ENCODE data around the gene D2HGDH. TPM values are rescaled to one million over a fixed set of nuclear protein-coding genes. Genes with fewer than 3 reads are reported as not detected.

Gene D2HGDH
- total and polyA plus RNA-seq, 7 experiments from 2014 or later, result 3.5 to 49.8 (median 32.5) TPM

DNA sequence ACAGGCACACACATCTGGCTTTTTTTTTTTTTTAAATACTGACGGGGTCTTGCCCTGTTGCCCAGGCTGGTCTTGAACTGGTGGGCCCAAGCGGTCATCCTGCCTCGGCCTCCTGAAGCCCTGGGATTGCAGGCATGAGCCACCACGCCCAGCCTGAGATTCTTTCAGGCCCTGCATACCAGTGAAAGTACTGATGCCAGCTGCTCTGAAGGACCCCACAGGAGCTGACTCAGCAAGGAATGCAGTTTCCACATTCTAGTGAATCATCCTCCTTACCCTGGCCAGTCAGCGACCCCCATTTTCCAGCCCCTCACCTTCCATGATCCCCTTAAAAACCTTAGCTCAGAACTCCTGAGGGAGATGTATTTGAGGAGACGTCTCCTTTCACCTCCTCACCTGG, 42.0 kb upstream of the D2HGDH start:
- ATAC-seq (no peak), DNase-seq (no peak)
- POLR2A ChIA-PET, result no interaction called here
- Histone ChIP-seq H3K4me3 (ENCODE audit: low read length) (no peak overlapping the region), H3K27ac (ENCODE audit: low read depth, low read length) (no peak overlapping the region), H3K27me3 (ENCODE audit: control insufficient read depth in 2 of 2, insufficient read depth in 2 of 2, low read length in 2 of 2) (no peaks in the 10 kb centered on the region), H3K9me3 (ENCODE audit: control insufficient read depth in 2 of 3, low read length in 3 of 3) (no peaks in the 10 kb centered on the region), H3K4me1 (ENCODE audit: control insufficient read depth in 2 of 2, insufficient read depth in 2 of 2, low read length in 2 of 2) (peaks cover 8 to 10% of the 10 kb centered on the region in 2 donors), H3K36me3 (ENCODE audit: control insufficient read depth in 2 of 3, insufficient read depth in 3 of 3, low read length in 3 of 3) (peaks cover 0 to 45% (median 0%) of the 10 kb centered on the region in 3 experiments)
- Mint-ChIP-seq H3K27ac (peak overlapping the region in 2 of 9 donors; percentile 31 to 33), H3K4me1 (peaks cover 4 to 24% (median 19%) of the 10 kb centered on the region in 7 donors), H3K27me3 (no peaks in the 10 kb centered on the region), H3K9me3 (no peaks in the 10 kb centered on the region), H3K4me3 (peak overlapping the region in 1 of 10 donors; percentile 5), H3K36me3 (peaks cover 0 to 12% (median 3%) of the 10 kb centered on the region in 5 donors)
- CTCF ChIA-PET, result interaction anchor here (0.6 kb wide), 1 partner anchor 625 kb away, joined by 4 read pairs; no protein-coding TSS in a partner anchor
- intact Hi-C loops (cut with micrococcal nuclease), result no loop called here

DNA sequence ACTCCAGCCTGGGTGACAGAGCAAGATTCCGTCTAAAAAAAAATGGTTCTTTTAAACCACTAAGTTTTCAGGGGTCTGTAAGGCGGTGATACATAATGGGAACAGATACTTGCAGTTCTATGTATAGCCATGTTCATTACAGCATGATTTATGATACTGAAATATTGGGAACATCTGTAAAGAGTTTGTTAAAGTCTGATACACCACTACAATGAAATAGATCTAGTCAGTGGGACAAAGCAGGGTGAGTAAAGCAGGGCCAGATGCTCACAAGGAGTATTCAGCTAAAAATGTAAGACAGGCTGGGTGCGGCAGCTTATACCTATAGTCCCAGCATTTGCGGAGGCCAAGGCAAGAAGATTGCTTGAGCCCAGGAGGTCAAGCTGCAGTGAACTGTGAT, 38.8 kb upstream of the D2HGDH start:
- peak overlapping the region in 1 of 9 donors; percentile 43 for H3K27ac Mint-ChIP-seq
- POLR2A ChIA-PET, result interaction anchor here (1.0 kb wide), 1 partner anchor 9 kb away, joined by 3 read pairs; the partner anchor contains the start of gene DTYMK
- Histone ChIP-seq H3K36me3 (ENCODE audit: control insufficient read depth in 2 of 3, insufficient read depth in 3 of 3, low read length in 3 of 3) (peaks cover 0 to 30% (median 0%) of the 10 kb centered on the region in 3 experiments), H3K4me3 (ENCODE audit: low read length) (no peak overlapping the region), H3K27me3 (ENCODE audit: control insufficient read depth in 2 of 2, insufficient read depth in 2 of 2, low read length in 2 of 2) (no peaks in the 10 kb centered on the region), H3K27ac (ENCODE audit: low read depth, low read length) (no peak overlapping the region), H3K4me1 (ENCODE audit: control insufficient read depth in 2 of 2, insufficient read depth in 2 of 2, low read length in 2 of 2) (no peaks in the 10 kb centered on the region), H3K9me3 (ENCODE audit: control insufficient read depth in 2 of 3, low read length in 3 of 3) (no peaks in the 10 kb centered on the region)
- DNase-seq, result no peak
- H3K4me3 Mint-ChIP-seq, result peak overlapping the region in 1 of 10 donors; percentile 27
- intact Hi-C loops (cut with micrococcal nuclease), result no loop called here
- ATAC-seq, result no peak
- peaks cover 0 to 6% (median 0%) of the 10 kb centered on the region in 5 donors for H3K36me3 Mint-ChIP-seq
- peaks cover 0 to 11% (median 4%) of the 10 kb centered on the region in 7 donors for H3K4me1 Mint-ChIP-seq
- CTCF ChIA-PET, result interaction anchor here (0.6 to 3.1 kb wide), 2 partner anchors 7 to 72 kb away, joined by 3 to 9 read pairs; no protein-coding TSS in a partner anchor
- no peaks in the 10 kb centered on the region for H3K27me3 Mint-ChIP-seq
- no peaks in the 10 kb centered on the region for H3K9me3 Mint-ChIP-seq

DNA sequence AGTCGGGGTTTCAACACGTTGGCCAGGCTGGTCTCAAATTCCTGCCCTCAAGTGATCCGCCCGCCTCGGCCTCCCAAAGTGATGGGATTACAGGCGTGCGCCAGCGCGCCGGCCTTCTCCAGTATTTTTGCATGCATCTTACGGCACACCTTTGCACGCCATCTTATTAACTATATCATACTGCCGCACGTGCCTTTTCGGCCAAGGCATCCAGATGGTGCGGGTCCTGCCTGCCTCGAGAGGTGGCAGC, 33.4 kb upstream of the D2HGDH start:
- Histone ChIP-seq H3K27me3 (ENCODE audit: control insufficient read depth in 2 of 2, insufficient read depth in 2 of 2, low read length in 2 of 2) (no peaks in the 10 kb centered on the region), H3K4me1 (ENCODE audit: control insufficient read depth in 2 of 2, insufficient read depth in 2 of 2, low read length in 2 of 2) (peaks cover 7 to 12% of the 10 kb centered on the region in 2 donors), H3K9me3 (ENCODE audit: control insufficient read depth in 2 of 3, low read length in 3 of 3) (no peaks in the 10 kb centered on the region), H3K36me3 (ENCODE audit: control insufficient read depth in 2 of 3, insufficient read depth in 3 of 3, low read length in 3 of 3) (peaks cover 0 to 7% (median 4%) of the 10 kb centered on the region in 3 experiments), H3K4me3 (ENCODE audit: low read length) (peak overlapping the region; percentile 67), H3K27ac (ENCODE audit: low read depth, low read length) (peak overlapping the region; percentile 75)
- DNase-seq, result no peak
- POLR2A ChIA-PET, result interaction anchor here (0.6 to 6.3 kb wide), 9 partner anchors 10 to 386 kb away, joined by 3 to 86 read pairs (median 8); partner anchors contain the start of genes D2HGDH and DTYMK
- ATAC-seq, result no peak
- Mint-ChIP-seq H3K4me3 (peak overlapping the region; percentile 75 to 92 (median 87)), H3K27ac (peak overlapping the region; percentile 55 to 95 (median 90)), H3K4me1 (peaks cover 10 to 38% (median 26%) of the 10 kb centered on the region in 7 donors), H3K27me3 (no peaks in the 10 kb centered on the region), H3K36me3 (peaks cover 5 to 13% (median 6%) of the 10 kb centered on the region in 5 donors), H3K9me3 (peaks cover 0 to 2% (median 0%) of the 10 kb centered on the region in 11 donors)
- CTCF ChIA-PET, result interaction anchor here (0.7 to 2.7 kb wide), 5 partner anchors 13 to 473 kb away, joined by 3 to 12 read pairs (median 4); partner anchors contain the start of gene DTYMK
- intact Hi-C loops (cut with micrococcal nuclease), result loop anchor here (1.0 to 10.0 kb wide), 5 partner anchors 15 to 1136 kb away; partner anchors contain the start of genes DTYMK (in 1 of the 2), DUSP28 (in 1 of the 2), FARP2 (in 1 of the 2) and PPP1R7 (in 1 of the 2)

DNA sequence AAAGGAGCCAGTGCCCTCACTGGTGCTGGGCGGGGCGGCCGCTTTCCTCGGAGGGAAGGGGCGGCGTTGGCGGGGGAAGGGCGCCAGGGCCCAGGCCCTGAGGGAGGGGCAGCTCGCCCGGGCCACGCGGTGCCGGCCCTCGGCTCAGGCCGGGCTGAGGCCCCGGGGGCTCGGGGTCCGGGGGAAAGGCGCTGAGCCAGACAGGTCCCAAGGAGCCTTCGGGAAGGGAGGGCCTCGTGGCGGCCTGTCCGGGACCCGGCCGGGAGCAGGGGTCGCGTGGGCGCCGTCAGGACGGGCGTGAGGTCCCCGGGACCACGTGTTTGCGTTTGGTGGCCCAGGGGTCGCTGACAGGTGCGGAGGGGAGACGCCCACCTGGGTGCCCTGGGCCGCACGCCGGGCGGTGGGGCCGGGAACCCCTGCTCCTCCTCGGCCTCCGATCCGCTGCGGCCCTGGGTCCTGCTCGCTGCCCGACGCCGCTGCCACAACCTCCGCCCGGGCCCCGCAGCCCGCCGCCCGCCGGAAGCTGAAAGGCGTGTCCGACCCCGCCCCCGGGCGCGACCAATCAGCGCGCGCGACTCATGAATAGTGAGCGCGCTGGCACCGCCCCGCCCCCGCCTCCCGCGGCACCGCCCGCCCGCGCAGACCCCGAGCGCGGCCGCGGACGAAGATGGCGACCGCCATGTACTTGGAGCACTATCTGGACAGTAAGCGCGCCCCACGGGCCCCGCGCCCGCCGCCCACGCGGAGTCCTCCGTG, 32.9 kb upstream of the D2HGDH start, which contains the start of gene ING5:
ING5 (plus strand) TSS at position 641 of the 756 bp plus-strand sequence; CDS start at position 668, 27 bp downstream.
- intact Hi-C loops (cut with micrococcal nuclease), result loop anchor here (1.0 to 10.0 kb wide), 13 partner anchors 15 to 1137 kb away; partner anchors contain the start of genes D2HGDH (in 2 of the 2), DTYMK (in 2 of the 2), FARP2 (in 2 of the 2) and HDLBP (in 2 of the 2)

DNA sequence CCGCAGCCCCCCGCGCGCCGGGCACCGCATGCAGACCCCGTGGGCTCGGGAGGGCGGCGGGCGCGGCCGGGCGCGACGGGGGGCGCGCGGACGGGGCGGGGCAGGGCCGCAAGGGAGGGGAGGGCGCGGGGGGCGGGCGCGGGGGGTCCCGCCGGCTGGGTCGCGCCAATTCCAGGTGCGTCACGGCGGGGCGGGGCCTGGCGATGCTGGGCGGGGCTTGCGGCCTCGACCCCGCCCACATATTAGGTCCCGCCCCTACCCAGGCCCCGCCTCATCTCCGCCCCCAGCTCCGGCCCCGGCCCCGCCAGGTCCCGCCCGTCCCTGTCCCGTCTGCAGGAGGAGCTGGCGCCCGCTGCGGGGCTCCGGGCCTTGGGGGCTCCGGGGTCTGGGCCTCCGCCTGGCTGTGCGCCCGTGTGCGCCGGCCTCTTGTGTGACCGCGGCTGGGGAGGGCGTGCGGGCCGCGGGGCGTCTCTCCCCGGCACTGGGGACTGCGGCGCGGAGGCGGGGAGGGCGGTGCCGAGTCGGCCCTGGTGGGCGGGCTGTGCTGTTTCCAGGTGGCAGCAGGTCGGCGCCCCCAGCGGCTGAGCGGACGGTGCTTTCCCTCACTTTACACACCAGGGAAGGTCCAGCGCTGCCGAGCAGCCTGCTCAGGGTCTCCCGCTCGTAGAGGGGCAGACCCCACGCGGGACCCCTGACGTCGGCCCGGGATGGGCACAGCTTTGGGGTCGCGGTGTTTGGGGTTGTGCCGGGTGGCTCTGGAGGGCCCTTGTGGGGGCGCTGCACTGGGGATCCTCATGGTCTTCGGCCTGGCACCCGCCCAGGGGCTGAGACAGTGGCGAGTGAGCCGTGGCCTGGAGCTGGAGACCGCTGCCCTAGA, 32.0 kb upstream of the D2HGDH start:
- intact Hi-C loops (cut with micrococcal nuclease), result loop anchor here (1.0 to 10.0 kb wide), 13 partner anchors 16 to 1138 kb away; partner anchors contain the start of genes D2HGDH (in 2 of the 2), HDLBP (in 2 of the 2), SEPTIN2 (in 2 of the 2) and ATG4B (in 1 of the 2)
- ATAC-seq, result peak; percentile 89
- Histone ChIP-seq H3K4me3 (ENCODE audit: low read length) (peak overlapping the region; percentile 74), H3K9me3 (ENCODE audit: control insufficient read depth in 2 of 3, low read length in 3 of 3) (no peaks in the 10 kb centered on the region), H3K4me1 (ENCODE audit: control insufficient read depth in 2 of 2, insufficient read depth in 2 of 2, low read length in 2 of 2) (peaks cover 7 to 12% of the 10 kb centered on the region in 2 donors), H3K27me3 (ENCODE audit: control insufficient read depth in 2 of 2, insufficient read depth in 2 of 2, low read length in 2 of 2) (no peaks in the 10 kb centered on the region), H3K36me3 (ENCODE audit: control insufficient read depth in 2 of 3, insufficient read depth in 3 of 3, low read length in 3 of 3) (peaks cover 2 to 20% (median 4%) of the 10 kb centered on the region in 3 experiments), H3K27ac (ENCODE audit: low read depth, low read length) (peak overlapping the region; percentile 75)
- Mint-ChIP-seq H3K27ac (peak overlapping the region; percentile 75 to 87 (median 82)), H3K4me3 (peak overlapping the region; percentile 74 to 89 (median 84)), H3K36me3 (peaks cover 6 to 26% (median 17%) of the 10 kb centered on the region in 5 donors), H3K9me3 (peaks cover 0 to 7% (median 0%) of the 10 kb centered on the region in 11 donors), H3K27me3 (no peaks in the 10 kb centered on the region), H3K4me1 (peaks cover 11 to 38% (median 26%) of the 10 kb centered on the region in 7 donors)
- CTCF ChIA-PET, result interaction anchor here (1.0 to 2.7 kb wide), 5 partner anchors 14 to 176 kb away, joined by 4 to 12 read pairs (median 5); partner anchors contain the start of genes D2HGDH and DTYMK
- DNase-seq, result peak; percentile 83 to 92 (median 89)
- POLR2A ChIA-PET, result interaction anchor here (0.6 to 6.3 kb wide), 16 partner anchors 11 to 1136 kb away, joined by 3 to 86 read pairs (median 5); partner anchors contain the start of genes D2HGDH and DTYMK

More for the DNA sequence above, 32.9 kb upstream of the D2HGDH start, which contains the start of gene ING5:
- Histone ChIP-seq H3K27ac (ENCODE audit: low read depth, low read length) (peak within 1 kb of the TSS; percentile 75), H3K4me1 (ENCODE audit: control insufficient read depth in 2 of 2, insufficient read depth in 2 of 2, low read length in 2 of 2) (peaks cover 7 to 12% of the 10 kb centered on the region in 2 donors), H3K36me3 (ENCODE audit: control insufficient read depth in 2 of 3, insufficient read depth in 3 of 3, low read length in 3 of 3) (peaks cover 0 to 12% (median 4%) of the 10 kb centered on the region in 3 experiments), H3K4me3 (ENCODE audit: low read length) (peak within 1 kb of the TSS; percentile 74), H3K9me3 (ENCODE audit: control insufficient read depth in 2 of 3, low read length in 3 of 3) (no peaks in the 10 kb centered on the region), H3K27me3 (ENCODE audit: control insufficient read depth in 2 of 2, insufficient read depth in 2 of 2, low read length in 2 of 2) (no peaks in the 10 kb centered on the region)
- DNase-seq, result peak; percentile 90 to 99 (median 96)
- peak within 1 kb of the TSS; percentile 75 to 95 (median 90) for H3K27ac Mint-ChIP-seq
- no peaks in the 10 kb centered on the region for H3K27me3 Mint-ChIP-seq
- H3K36me3 Mint-ChIP-seq, result peaks cover 6 to 18% (median 11%) of the 10 kb centered on the region in 5 donors
- H3K4me1 Mint-ChIP-seq, result peaks cover 11 to 39% (median 26%) of the 10 kb centered on the region in 7 donors
- H3K9me3 Mint-ChIP-seq, result peaks cover 0 to 4% (median 0%) of the 10 kb centered on the region in 11 donors
- POLR2A ChIA-PET, result interaction anchor here (0.6 to 6.3 kb wide), 17 partner anchors 10 to 1135 kb away, joined by 3 to 86 read pairs (median 5); partner anchors contain the start of genes D2HGDH and DTYMK
- peak; percentile 85 for ATAC-seq
- CTCF ChIA-PET, result interaction anchor here (0.7 to 2.7 kb wide), 6 partner anchors 13 to 474 kb away, joined by 3 to 12 read pairs (median 4); partner anchors contain the start of genes D2HGDH and DTYMK
- peak within 1 kb of the TSS; percentile 75 to 92 (median 88) for H3K4me3 Mint-ChIP-seq

All from naive thymus-derived CD4-positive, alpha-beta T cell (primary cell).